ENCODE measurements around the gene RBM19.

Gene RBM19

GRCh38 chr12:113835433-113835832 is 130.7 kb downstream of the RBM19 start:
- H3K36me3 ChIP-seq (ENCODE audit: control insufficient read depth, insufficient read depth, low read length) = peaks cover 4% of the 10 kb centered on the region

GRCh38 chr12:113833422-113833821 is 132.7 kb downstream of the RBM19 start:
- TF ChIP-seq, protein P1, sequence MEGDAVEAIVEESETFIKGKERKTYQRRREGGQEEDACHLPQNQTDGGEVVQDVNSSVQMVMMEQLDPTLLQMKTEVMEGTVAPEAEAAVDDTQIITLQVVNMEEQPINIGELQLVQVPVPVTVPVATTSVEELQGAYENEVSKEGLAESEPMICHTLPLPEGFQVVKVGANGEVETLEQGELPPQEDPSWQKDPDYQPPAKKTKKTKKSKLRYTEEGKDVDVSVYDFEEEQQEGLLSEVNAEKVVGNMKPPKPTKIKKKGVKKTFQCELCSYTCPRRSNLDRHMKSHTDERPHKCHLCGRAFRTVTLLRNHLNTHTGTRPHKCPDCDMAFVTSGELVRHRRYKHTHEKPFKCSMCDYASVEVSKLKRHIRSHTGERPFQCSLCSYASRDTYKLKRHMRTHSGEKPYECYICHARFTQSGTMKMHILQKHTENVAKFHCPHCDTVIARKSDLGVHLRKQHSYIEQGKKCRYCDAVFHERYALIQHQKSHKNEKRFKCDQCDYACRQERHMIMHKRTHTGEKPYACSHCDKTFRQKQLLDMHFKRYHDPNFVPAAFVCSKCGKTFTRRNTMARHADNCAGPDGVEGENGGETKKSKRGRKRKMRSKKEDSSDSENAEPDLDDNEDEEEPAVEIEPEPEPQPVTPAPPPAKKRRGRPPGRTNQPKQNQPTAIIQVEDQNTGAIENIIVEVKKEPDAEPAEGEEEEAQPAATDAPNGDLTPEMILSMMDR (IDR thresholded peaks at IDR 0.05; ENCODE audit: insufficient read depth, low read length, poor library complexity, severe bottlenecking) = no peak
- Histone ChIP-seq H3K27me3 (replicated peaks; ENCODE audit: control insufficient read depth, insufficient read depth, low read length) (no peaks in the 10 kb centered on the region), H3K4me3 (replicated peaks; ENCODE audit: low read depth, low read length) (no peak overlapping the region), H3K36me3 (ENCODE audit: control insufficient read depth, insufficient read depth, low read length) (peaks cover 2% of the 10 kb centered on the region; the same call in 1 of the 2 replicates)
- DNase-seq (ENCODE audit: extremely low read depth, insufficient read length) = no peak

More at GRCh38 chr12:113835433-113835832, 130.7 kb downstream of the RBM19 start:
- Histone ChIP-seq H3K4me3 (replicated peaks; ENCODE audit: low read depth, low read length) (no peak overlapping the region), H3K27me3 (replicated peaks; ENCODE audit: control insufficient read depth, insufficient read depth, low read length) (no peaks in the 10 kb centered on the region)
- no peak for DNase-seq (ENCODE audit: extremely low read depth, insufficient read length)
- TF ChIP-seq, protein P1 (IDR thresholded peaks at IDR 0.05; ENCODE audit: insufficient read depth, low read length, poor library complexity, severe bottlenecking) = no peak

- H3K36me3 ChIP-seq (ENCODE audit: control insufficient read depth, insufficient read depth, low read length) = peaks cover 2% of the 10 kb centered on the region; the same call in 1 of the 2 replicates
- no peaks in the 10 kb centered on the region for H3K27me3 ChIP-seq (replicated peaks; ENCODE audit: control insufficient read depth, insufficient read depth, low read length)
- no peak for DNase-seq (ENCODE audit: extremely low read depth, insufficient read length)
- no peak overlapping the region for H3K4me3 ChIP-seq (replicated peaks; ENCODE audit: low read depth, low read length)
- TF ChIP-seq, protein P1 (IDR thresholded peaks at IDR 0.05; ENCODE audit: insufficient read depth, low read length, poor library complexity, severe bottlenecking) = no peak
Measured at GRCh38 chr12:113831476-113831875, 134.6 kb downstream of the RBM19 start.

GRCh38 chr12:113831016-113831415 is 135.1 kb downstream of the RBM19 start:
- no peak overlapping the region for H3K4me3 ChIP-seq (replicated peaks; ENCODE audit: low read depth, low read length)
- H3K27me3 ChIP-seq (replicated peaks; ENCODE audit: control insufficient read depth, insufficient read depth, low read length) = no peaks in the 10 kb centered on the region
- DNase-seq (ENCODE audit: extremely low read depth, insufficient read length) = no peak
- TF ChIP-seq, protein P1 (IDR thresholded peaks at IDR 0.05; ENCODE audit: insufficient read depth, low read length, poor library complexity, severe bottlenecking) = no peak
- H3K36me3 ChIP-seq (ENCODE audit: control insufficient read depth, insufficient read depth, low read length) = peaks cover 2% of the 10 kb centered on the region; the same call in 1 of the 2 replicates

- H3K4me3 ChIP-seq (replicated peaks; ENCODE audit: low read depth, low read length) = no peak overlapping the region
- TF ChIP-seq, protein P1 (IDR thresholded peaks at IDR 0.05; ENCODE audit: insufficient read depth, low read length, poor library complexity, severe bottlenecking) = no peak
- H3K36me3 ChIP-seq (ENCODE audit: control insufficient read depth, insufficient read depth, low read length) = peaks cover 2% of the 10 kb centered on the region; the same call in 1 of the 2 replicates
- no peaks in the 10 kb centered on the region for H3K27me3 ChIP-seq (replicated peaks; ENCODE audit: control insufficient read depth, insufficient read depth, low read length)
- DNase-seq (ENCODE audit: extremely low read depth, insufficient read length) = no peak
Measured at GRCh38 chr12:113829212-113829611, 136.9 kb downstream of the RBM19 start.

All from GM06990 (cell line).